HepG2 (cell line): Measurements from ENCODE around the gene LCLAT1. TPM values are rescaled to one million over a fixed set of nuclear protein-coding genes. Genes with fewer than 3 reads are reported as not detected.

Source experiments
- ATAC-seq: fragments of 200-7000 bp; cut with Tn5 transposase; 3 replicates; pipeline ENCODE4 v1.9.1; 2020; ENCODE audit warnings: mild to moderate bottlenecking, moderate library complexity
- BruUV-seq: library from RNA; stranded (reverse); fragments of 400-500 nt; replicated peaks from 2 replicates; lab custom pipeline; 2021; lab: Mats Ljungman, UMichigan
- CTCF ChIA-PET: fragments of 300-600 bp; formaldehyde crosslinking; extraction: SDS; loops from one replicate; lab custom pipeline; 2021; ENCODE audit warnings: low total read pairs, inconsistent platforms, low intra/inter-chr PET ratio; lab: Yijun Ruan, JAX
- POLR2A ChIA-PET: fragments of 350-600 bp; sonication (Branson Sonifier 250); formaldehyde crosslinking; loops from one replicate; lab custom pipeline; 2020; ENCODE audit warnings: antibody characterized with exemption, inconsistent platforms; lab: Yijun Ruan, JAX
- DNase-seq: peaks from one replicate; pipeline ENCODE4 v3.0.0-alpha.2; 2015; ENCODE audit warnings: low spot score
- FAIRE-seq: peaks from 3 replicates; lab custom pipeline; 2011; peaks lifted over from hg19 to GRCh38; lab: Jason Lieb, UNC
- H2AFZ ChIP-seq: one replicate; pipeline ENCODE4 v1.6.1; 2011; ENCODE audit warnings: low read length, inconsistent platforms
- H3K27ac ChIP-seq: fragments of 300-600 bp; 3 replicates; pipeline ENCODE4 v1.8.0; 2011; ENCODE audit warnings: mixed run types, mild to moderate bottlenecking, mixed read lengths, low read length, inconsistent platforms; ENCODE audit not compliant: insufficient read depth; ENCODE audit errors: extremely low read length
- H3K27me3 ChIP-seq, 2 experiments: fragments of 200-600 bp in 1 of 2; 2 replicates in 1 of 2; 3 replicates in 1 of 2; pipeline versions ENCODE4 v1.6.0 to v1.8.0; 2011; ENCODE audit warnings: low read length in 2 of 2, mild to moderate bottlenecking in 2 of 2, moderate library complexity in 2 of 2, inconsistent platforms in 1 of 2; ENCODE audit not compliant: insufficient read depth in 2 of 2, control insufficient read depth in 1 of 2
- H3K36me3 ChIP-seq, 2 experiments: fragments of 200-600 bp in 1 of 2; replicated peaks in 1 of 2; 2 replicates in 1 of 2; 3 replicates in 1 of 2; pipeline versions ENCODE4 v1.5.1 to v1.8.0; 2011; ENCODE audit warnings: low read length in 2 of 2, inconsistent platforms in 1 of 2; ENCODE audit not compliant: insufficient read depth in 2 of 2, control insufficient read depth in 1 of 2
- H3K4me1 ChIP-seq: 2 replicates; pipeline ENCODE4 v1.5.1; 2012; ENCODE audit warnings: low read length, inconsistent platforms; ENCODE audit not compliant: insufficient read depth
- H3K4me2 ChIP-seq: 2 replicates; pipeline ENCODE4 v1.6.0; 2011; ENCODE audit warnings: low read depth, low read length, inconsistent platforms
- H3K4me3 ChIP-seq, 3 experiments: fragments of 200-600 bp in 1 of 3; sonication (generic), shearing (Covaris generic) in 1 of 3; replicated peaks in 1 of 3; 2 replicates each; pipeline ENCODE4 v1.5.1; 2011 to 2016; ENCODE audit warnings: low read length in 3 of 3, inconsistent platforms in 2 of 3, low read depth in 2 of 3, mild to moderate bottlenecking in 2 of 3, control low read depth in 1 of 3, mixed read lengths in 1 of 3; ENCODE audit not compliant: insufficient read depth in 1 of 3
- H3K79me2 ChIP-seq: one replicate; pipeline ENCODE4 v1.6.1; 2011; ENCODE audit warnings: low read length, inconsistent platforms; ENCODE audit not compliant: insufficient read depth
- H3K9ac ChIP-seq: 2 replicates; pipeline ENCODE4 v1.6.0; 2011; ENCODE audit warnings: mild to moderate bottlenecking, low read depth, low read length, inconsistent platforms; ENCODE audit not compliant: insufficient read depth
- H3K9me3 ChIP-seq: 2 replicates; pipeline ENCODE4 v1.5.1; 2012; ENCODE audit warnings: mild to moderate bottlenecking, low read length
- H4K20me1 ChIP-seq: 2 replicates; pipeline ENCODE4 v1.6.0; 2011; ENCODE audit warnings: inconsistent platforms, mild to moderate bottlenecking, low read length, moderate library complexity; ENCODE audit not compliant: insufficient read depth
- ELK4 ChIP-seq: sonication (generic); formaldehyde crosslinking; IDR thresholded peaks from 2 replicates; pipeline ENCODE4 v1.9.0; 2021; ENCODE audit warnings: missing genetic modification reagents, borderline replicate concordance
- HMG20B ChIP-seq: conservative IDR thresholded peaks from 2 replicates; pipeline ENCODE4 v1.6.1; 2016; ENCODE audit warnings: missing genetic modification reagents, missing compliant biosample characterization
- NFKB2 ChIP-seq: sonication (generic); formaldehyde crosslinking; IDR thresholded peaks from 2 replicates; pipeline ENCODE4 v1.4.0; 2020; ENCODE audit warnings: missing genetic modification reagents, borderline replicate concordance
- SNAPC4 ChIP-seq: sonication (generic); formaldehyde crosslinking; IDR thresholded peaks from 2 replicates; pipeline ENCODE4 v1.4.0; 2020; ENCODE audit warnings: mild to moderate bottlenecking, missing genetic modification reagents
- WGBS: methylation state at CpG from one replicate; pipeline ENCODE4 v1.1.6; 2017; ENCODE audit warnings: low lambda C conversion rate; 5-methylcytosine and 5-hydroxymethylcytosine counted together
- in situ Hi-C: cut with HindIII; loops from 2 replicates; pipeline ENCODE4 v1.10.0; 2017; ENCODE audit warnings: low pct_unique_long_range_greater_than_20kb; ENCODE audit not compliant: extremely low pct_ligation_motif_present
- intact Hi-C: fragments of 100-400 bp; cut with micrococcal nuclease; formaldehyde crosslinking; loops from one replicate; pipeline ENCODE4 v1.10.0; 2022; ENCODE audit not compliant: unreplicated experiment
- polyA plus RNA-seq, 8 experiments: library from polyadenylated mRNA; depleted of rRNA in 3 of 8; stranded (reverse) in 7 of 8; unstranded in 1 of 8; fragments of >200 nt; fragmentation: Illumina TruSeq in 4 of 8; extraction: Trizol in 4 of 8; gene quantifications; 2 replicates each; pipeline versions ENCODE4 v1.2.1 to v1.2.3, GENCODE V29; 2011 to 2016; ENCODE audit warnings: low read depth in 4 of 8, missing spikeins in 1 of 8, mixed read lengths in 1 of 8; ENCODE audit not compliant: insufficient read depth in 1 of 8
- total RNA-seq, 5 experiments: library from RNA; depleted of rRNA; stranded (reverse); fragments of >200 nt; fragmentation: Illumina TruSeq; extraction: Trizol; gene quantifications; 2 replicates each; pipeline ENCODE4 v1.2.3, GENCODE V29; 2016; ENCODE audit warnings: low read depth in 1 of 5

Gene LCLAT1
- total and polyA plus RNA-seq, 2 of the 13 experiments (the other 11 are each of a cell fraction or from before 2014, with no cell fraction given): 18.0 to 28.0 TPM

GRCh38 chr2:30656079-30656478, 209.0 kb downstream of the LCLAT1 start:
- Histone ChIP-seq H3K79me2 (no peaks in the 10 kb centered on the region), H3K27me3 (peaks cover 0 to 14% of the 10 kb centered on the region in 2 experiments; a peak in 3 of 5 replicates), H3K9ac (no peak overlapping the region), H3K9me3 (no peaks in the 10 kb centered on the region), H2AFZ (no peak overlapping the region), H3K4me2 (no peak overlapping the region), H3K36me3 (no peaks in the 10 kb centered on the region), H3K4me1 (no peaks in the 10 kb centered on the region), H4K20me1 (no peaks in the 10 kb centered on the region), H3K4me3 (no peak overlapping the region), H3K27ac (no peak overlapping the region)
- in situ Hi-C loops: no loop called here
- no TSS peak for BruUV-seq
- DNase-seq: no peak
- TF ChIP-seq HMG20B (CRISPR knock-in tag): no peak
- 18% methylated on average over 4 of the region's 4 CpGs for WGBS
- intact Hi-C loops: no loop called here
- POLR2A ChIA-PET: no interaction called here
- no peak for FAIRE-seq
- CTCF ChIA-PET: no interaction called here
- no peak for ATAC-seq

GRCh38 chr2:30661173-30662107, 214.4 kb downstream of the LCLAT1 start:
- ATAC-seq (no peak), DNase-seq (no peak), FAIRE-seq (no peak)
- no TSS peak for BruUV-seq
- no peaks in the 10 kb centered on the region for H3K79me2 ChIP-seq
- in situ Hi-C loops: no loop called here
- no peaks in the 10 kb centered on the region for H3K36me3 ChIP-seq
- ChIA-PET POLR2A (no interaction called here), CTCF (no interaction called here)
- peaks cover 0 to 24% of the 10 kb centered on the region in 2 experiments; a peak in 1 of 5 replicates for H3K27me3 ChIP-seq
- no peak overlapping the region for H2AFZ ChIP-seq
- WGBS: 10% methylated on average over 5 of the region's 5 CpGs
- no peak overlapping the region for H3K27ac ChIP-seq
- no peak overlapping the region for H3K4me2 ChIP-seq
- no peaks in the 10 kb centered on the region for H3K9me3 ChIP-seq
- TF ChIP-seq SNAPC4 (CRISPR knock-in tag): 0 out of 2 replicates have a peak, but pooled peaks have one; percentile 43
- no peak for TF ChIP-seq NFKB2
- no peak for TF ChIP-seq ELK4 (CRISPR knock-in tag)
- intact Hi-C loops: no loop called here
- no peak overlapping the region for H3K4me3 ChIP-seq
- no peaks in the 10 kb centered on the region for H4K20me1 ChIP-seq
- no peak overlapping the region for H3K9ac ChIP-seq
- H3K4me1 ChIP-seq: no peaks in the 10 kb centered on the region
